Smooth muscle cell (in vitro differentiated cells): ENCODE results near the gene EVI5. TPM values are rescaled to one million over a fixed set of nuclear protein-coding genes. Genes with fewer than 3 reads are reported as not detected.

Source experiments
- DNase-seq: peaks from one replicate; lab custom pipeline; 2025; ENCODE audit not compliant: unreplicated experiment; lab: John Stamatoyannopoulos, UW
- H2AFZ ChIP-seq: fragments of 200-600 bp; sonication (generic); 2 replicates; pipeline ENCODE4 v1.6.0; 2016; ENCODE audit warnings: antibody characterized with exemption, low read depth, mild to moderate bottlenecking
- H3F3A ChIP-seq: fragments of 200-600 bp; sonication (generic); 2 replicates; pipeline ENCODE4 v1.6.0; 2017; ENCODE audit warnings: antibody characterized with exemption, low read depth
- H3K27ac ChIP-seq: fragments of 200-600 bp; sonication (generic); 2 replicates; pipeline ENCODE4 v1.5.1; 2016; ENCODE audit warnings: low read depth, mild to moderate bottlenecking
- H3K27me3 ChIP-seq: fragments of 200-600 bp; sonication (generic); 2 replicates; pipeline ENCODE4 v1.6.1; 2016; ENCODE audit warnings: low read depth, mild to moderate bottlenecking
- H3K36me3 ChIP-seq: fragments of 200-600 bp; sonication (generic); 2 replicates; pipeline ENCODE4 v1.5.1; 2016; ENCODE audit warnings: low read depth
- H3K4me1 ChIP-seq: fragments of 200-600 bp; sonication (generic); 2 replicates; pipeline ENCODE4 v1.5.1; 2016; ENCODE audit warnings: low read depth
- H3K4me2 ChIP-seq: fragments of 200-600 bp; sonication (generic); 2 replicates; pipeline ENCODE4 v1.6.0; 2016; ENCODE audit warnings: mild to moderate bottlenecking
- H3K4me3 ChIP-seq: fragments of 200-600 bp; sonication (generic); 2 replicates; pipeline ENCODE4 v1.5.1; 2016; ENCODE audit warnings: mild to moderate bottlenecking
- H3K79me2 ChIP-seq: fragments of 200-600 bp; sonication (generic); 2 replicates; pipeline ENCODE4 v1.6.0; 2016; ENCODE audit warnings: low read depth, mild to moderate bottlenecking
- H3K9ac ChIP-seq: fragments of 200-600 bp; sonication (generic); 2 replicates; pipeline ENCODE4 v1.6.0; 2016; ENCODE audit warnings: low read depth
- H3K9me3 ChIP-seq: fragments of 200-600 bp; sonication (generic); replicated peaks from 2 replicates; pipeline ENCODE4 v1.5.1; 2016; ENCODE audit warnings: low read depth
- H4K20me1 ChIP-seq: fragments of 200-600 bp; sonication (generic); 2 replicates; pipeline ENCODE4 v1.6.0; 2016; ENCODE audit warnings: low read depth
- CTCF ChIP-seq: fragments of 200-600 bp; sonication (generic); IDR thresholded peaks from 2 replicates; pipeline ENCODE4 v1.5.1; 2017; ENCODE audit warnings: borderline replicate concordance, mild to moderate bottlenecking, antibody characterized with exemption; ENCODE audit not compliant: insufficient read depth, poor library complexity, severe bottlenecking
- WGBS: methylation state at CpG from one replicate; pipeline ENCODE4 v1.1.7; 2016; ENCODE audit warnings: low lambda C conversion rate; 5-methylcytosine and 5-hydroxymethylcytosine counted together
- polyA plus RNA-seq: library from polyadenylated mRNA; unstranded; fragments of >200 nt; fragmentation: Nextera tagmentation; extraction: Ambion mirVana; gene quantifications from 2 replicates; pipeline ENCODE4 v1.2.1, GENCODE V29; 2016
- total RNA-seq: library from RNA; depleted of rRNA; stranded (reverse); fragments of >200 nt; gene quantifications from 2 replicates; pipeline ENCODE4 v1.2.3, GENCODE V29; 2014

EVI5 gene
- total and polyA plus RNA-seq, 2 experiments from 2014 or later = 35.4 to 47.6 TPM

GRCh38 chr1:92563457-92564216 lies 221.3 kb downstream of the EVI5 start:
- Histone ChIP-seq H3K36me3 (no peaks in the 10 kb centered on the region), H4K20me1 (no peaks in the 10 kb centered on the region), H3F3A (no peaks in the 10 kb centered on the region), H3K4me1 (no peaks in the 10 kb centered on the region), H3K27me3 (no peaks in the 10 kb centered on the region), H2AFZ (no peak overlapping the region), H3K4me2 (no peak overlapping the region), H3K9me3 (no peaks in the 10 kb centered on the region), H3K4me3 (no peak overlapping the region), H3K79me2 (no peaks in the 10 kb centered on the region), H3K9ac (no peak overlapping the region), H3K27ac (no peak overlapping the region)
- 95% methylated on average over 6 of the region's 6 CpGs for WGBS
- DNase-seq = no peak
- TF ChIP-seq CTCF = no peak

GRCh38 chr1:92556350-92556749 lies 228.6 kb downstream of the EVI5 start:
- no peaks in the 10 kb centered on the region for H3K36me3 ChIP-seq
- no peak overlapping the region for H3K9ac ChIP-seq
- H3F3A ChIP-seq = no peaks in the 10 kb centered on the region
- no peaks in the 10 kb centered on the region for H3K4me1 ChIP-seq
- no peaks in the 10 kb centered on the region for H3K27me3 ChIP-seq
- H3K4me2 ChIP-seq = no peak overlapping the region
- no peak for TF ChIP-seq CTCF
- H3K9me3 ChIP-seq = no peaks in the 10 kb centered on the region
- H3K79me2 ChIP-seq = no peaks in the 10 kb centered on the region
- no peaks in the 10 kb centered on the region for H4K20me1 ChIP-seq
- DNase-seq = no peak
- no peak overlapping the region for H3K4me3 ChIP-seq
- no peak overlapping the region for H2AFZ ChIP-seq
- WGBS = 100% methylated on average over 1 of the region's 1 CpG
- no peak overlapping the region for H3K27ac ChIP-seq

GRCh38 chr1:92554216-92554615 lies 230.7 kb downstream of the EVI5 start:
- Histone ChIP-seq H3K9ac (no peak overlapping the region), H3K27me3 (no peaks in the 10 kb centered on the region), H3K4me2 (no peak overlapping the region), H3K9me3 (no peaks in the 10 kb centered on the region), H4K20me1 (no peaks in the 10 kb centered on the region), H3F3A (no peaks in the 10 kb centered on the region), H3K36me3 (no peaks in the 10 kb centered on the region), H3K27ac (no peak overlapping the region), H3K79me2 (no peaks in the 10 kb centered on the region), H3K4me3 (no peak overlapping the region), H3K4me1 (no peaks in the 10 kb centered on the region), H2AFZ (no peak overlapping the region)
- DNase-seq = no peak
- no peak for TF ChIP-seq CTCF
- 96% methylated on average over 3 of the region's 3 CpGs for WGBS

GRCh38 chr1:92551916-92552315 lies 233.0 kb downstream of the EVI5 start:
- Histone ChIP-seq H3K4me3 (no peak overlapping the region), H4K20me1 (no peaks in the 10 kb centered on the region), H3K9ac (no peak overlapping the region), H3K4me2 (no peak overlapping the region), H3K4me1 (no peaks in the 10 kb centered on the region), H3K79me2 (no peaks in the 10 kb centered on the region), H3K27ac (no peak overlapping the region), H2AFZ (no peak overlapping the region), H3K36me3 (no peaks in the 10 kb centered on the region), H3K9me3 (no peaks in the 10 kb centered on the region), H3F3A (no peaks in the 10 kb centered on the region), H3K27me3 (no peaks in the 10 kb centered on the region)
- DNase-seq = no peak
- 97% methylated on average over 1 of the region's 1 CpG for WGBS
- no peak for TF ChIP-seq CTCF
